Mononuclear cell (primary cell): Measurements from ENCODE around the gene SGK2. TPM values are rescaled to one million over a fixed set of nuclear protein-coding genes. Genes with fewer than 3 reads are reported as not detected.

Source experiments
- H3K27me3 ChIP-seq: 2 replicates; pipeline ENCODE4 v1.6.0; 2011; ENCODE audit warnings: low read length, control low read depth; ENCODE audit not compliant: insufficient read depth
- H3K4me1 ChIP-seq: 2 replicates; pipeline ENCODE4 v1.5.1; 2011; ENCODE audit warnings: mild to moderate bottlenecking, low read length, control low read depth; ENCODE audit not compliant: insufficient read depth
- H3K4me3 ChIP-seq: 2 replicates; pipeline ENCODE4 v1.5.1; 2011; ENCODE audit warnings: mild to moderate bottlenecking, low read length, moderate library complexity
- H3K9me3 ChIP-seq: 2 replicates; pipeline ENCODE4 v1.5.1; 2011; ENCODE audit warnings: low read depth, mild to moderate bottlenecking, control low read depth, low read length
- total RNA-seq: library from RNA; depleted of rRNA; stranded (reverse); fragments of >200 nt; gene quantifications from one replicate; pipeline ENCODE4 v1.2.3, GENCODE V29; 2012

The SGK2 gene
- total RNA-seq, 1 donor = 0.10 TPM

- Histone ChIP-seq H3K4me1 (peaks cover 5% of the 10 kb centered on the region), H3K4me3 (no peak overlapping the region), H3K9me3 (no peaks in the 10 kb centered on the region), H3K27me3 (no peaks in the 10 kb centered on the region)
Observed at GRCh38 chr20:43532416-43533055, 26.3 kb upstream of the SGK2 start.

- no peaks in the 10 kb centered on the region for H3K27me3 ChIP-seq
- H3K4me3 ChIP-seq = no peak overlapping the region
- no peaks in the 10 kb centered on the region for H3K9me3 ChIP-seq
- H3K4me1 ChIP-seq = peaks cover 9% of the 10 kb centered on the region
Observed at GRCh38 chr20:43533060-43533459, 25.8 kb upstream of the SGK2 start.

GRCh38 chr20:43534016-43534415, 24.8 kb upstream of the SGK2 start:
- H3K27me3 ChIP-seq = no peaks in the 10 kb centered on the region
- H3K4me1 ChIP-seq = peaks cover 9% of the 10 kb centered on the region
- no peaks in the 10 kb centered on the region for H3K9me3 ChIP-seq
- H3K4me3 ChIP-seq = no peak overlapping the region

GRCh38 chr20:43534791-43535350, 24.0 kb upstream of the SGK2 start:
- Histone ChIP-seq H3K4me3 (no peak overlapping the region), H3K27me3 (no peaks in the 10 kb centered on the region), H3K4me1 (peaks cover 9% of the 10 kb centered on the region), H3K9me3 (no peaks in the 10 kb centered on the region)

GRCh38 chr20:43535370-43536004, 23.3 kb upstream of the SGK2 start:
- H3K27me3 ChIP-seq = no peaks in the 10 kb centered on the region
- H3K9me3 ChIP-seq = no peaks in the 10 kb centered on the region
- H3K4me1 ChIP-seq = peaks cover 9% of the 10 kb centered on the region
- no peak overlapping the region for H3K4me3 ChIP-seq

GRCh38 chr20:43536041-43536816, 22.6 kb upstream of the SGK2 start:
- Histone ChIP-seq H3K4me3 (no peak overlapping the region), H3K4me1 (peaks cover 9% of the 10 kb centered on the region), H3K27me3 (no peaks in the 10 kb centered on the region), H3K9me3 (no peaks in the 10 kb centered on the region)

GRCh38 chr20:43536817-43537440, 21.9 kb upstream of the SGK2 start:
- H3K27me3 ChIP-seq = no peaks in the 10 kb centered on the region
- no peak overlapping the region for H3K4me3 ChIP-seq
- H3K4me1 ChIP-seq = peaks cover 9% of the 10 kb centered on the region
- no peaks in the 10 kb centered on the region for H3K9me3 ChIP-seq

- Histone ChIP-seq H3K4me1 (peaks cover 9% of the 10 kb centered on the region), H3K9me3 (no peaks in the 10 kb centered on the region), H3K4me3 (no peak overlapping the region), H3K27me3 (no peaks in the 10 kb centered on the region)
Observed at GRCh38 chr20:43537921-43538877, 20.6 kb upstream of the SGK2 start.

- Histone ChIP-seq H3K4me3 (no peak overlapping the region), H3K27me3 (no peaks in the 10 kb centered on the region), H3K4me1 (peaks cover 9% of the 10 kb centered on the region), H3K9me3 (no peaks in the 10 kb centered on the region)
Observed at GRCh38 chr20:43538878-43539700, 19.7 kb upstream of the SGK2 start.

- no peak overlapping the region for H3K4me3 ChIP-seq
- peaks cover 9% of the 10 kb centered on the region for H3K4me1 ChIP-seq
- no peaks in the 10 kb centered on the region for H3K9me3 ChIP-seq
- no peaks in the 10 kb centered on the region for H3K27me3 ChIP-seq
Observed at GRCh38 chr20:43539975-43540672, 18.7 kb upstream of the SGK2 start.

GRCh38 chr20:43540673-43541060, 18.2 kb upstream of the SGK2 start:
- H3K27me3 ChIP-seq = no peaks in the 10 kb centered on the region
- H3K9me3 ChIP-seq = no peaks in the 10 kb centered on the region
- H3K4me1 ChIP-seq = peaks cover 9% of the 10 kb centered on the region
- no peak overlapping the region for H3K4me3 ChIP-seq

GRCh38 chr20:43541214-43541613, 17.6 kb upstream of the SGK2 start:
- Histone ChIP-seq H3K27me3 (no peaks in the 10 kb centered on the region), H3K4me3 (no peak overlapping the region), H3K4me1 (peaks cover 9% of the 10 kb centered on the region), H3K9me3 (no peaks in the 10 kb centered on the region)

- Histone ChIP-seq H3K27me3 (no peaks in the 10 kb centered on the region), H3K9me3 (no peaks in the 10 kb centered on the region)
Observed at GRCh38 chr20:43542161-43542560, 16.7 kb upstream of the SGK2 start.

More at GRCh38 chr20:43542161-43542560, 16.7 kb upstream of the SGK2 start:
- Histone ChIP-seq H3K4me3 (no peak overlapping the region), H3K4me1 (peaks cover 8% of the 10 kb centered on the region)
